GM19438 (cell line): ENCODE results near the gene YKT6.
"Not testable (repeated sequence)": the region's sequence is repeated elsewhere in the genome, so short reads cannot be mapped to it uniquely, and the experiment has no call there.

Experiments used
- ATAC-seq: cut with Tn5 transposase; IDR thresholded peaks from one replicate; pipeline ENCODE4 v1.9.1; 2021; ENCODE audit warnings: low read depth; ENCODE audit not compliant: unreplicated experiment

Gene YKT6

DNA sequence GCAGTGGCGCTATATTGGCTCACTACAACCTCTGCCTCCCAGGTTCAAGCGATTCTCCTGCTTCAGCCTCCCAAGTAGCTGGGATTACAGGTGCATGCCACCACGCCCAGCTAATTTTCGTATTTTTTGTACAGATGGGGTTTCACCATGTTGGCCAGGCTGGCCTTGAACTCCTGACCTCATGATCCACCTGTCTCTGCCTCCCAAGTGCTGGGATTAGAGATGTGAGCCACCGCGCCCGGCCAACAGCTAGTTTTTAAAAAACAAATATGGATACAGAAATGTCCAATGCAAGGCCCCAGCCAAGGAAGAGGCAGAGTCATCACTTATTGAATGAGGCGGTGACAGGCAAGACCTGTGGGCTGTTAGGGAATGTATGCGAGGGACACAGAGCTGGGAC lies 28.9 kb upstream of the YKT6 start:
- not testable (repeated sequence) for ATAC-seq

DNA sequence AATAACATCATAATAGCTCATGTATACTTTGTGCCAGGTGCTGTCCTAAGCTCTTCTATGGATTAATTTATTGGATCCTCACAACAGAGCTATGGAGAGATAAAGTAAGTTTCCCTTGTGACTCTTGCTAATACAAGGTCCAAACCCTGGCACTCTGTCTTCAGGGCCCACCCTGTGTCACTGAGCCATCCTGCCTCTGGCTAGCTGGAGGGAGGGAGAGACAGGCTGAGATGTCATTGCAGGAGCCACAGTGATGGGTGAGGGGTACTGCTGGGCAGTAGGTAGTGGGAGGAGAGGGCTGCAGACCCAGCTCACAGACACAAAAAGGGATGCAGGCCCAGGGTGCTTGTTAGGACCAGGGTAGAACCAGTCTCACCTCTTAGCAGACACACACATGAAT lies 28.4 kb upstream of the YKT6 start:
- ATAC-seq: no peak

DNA sequence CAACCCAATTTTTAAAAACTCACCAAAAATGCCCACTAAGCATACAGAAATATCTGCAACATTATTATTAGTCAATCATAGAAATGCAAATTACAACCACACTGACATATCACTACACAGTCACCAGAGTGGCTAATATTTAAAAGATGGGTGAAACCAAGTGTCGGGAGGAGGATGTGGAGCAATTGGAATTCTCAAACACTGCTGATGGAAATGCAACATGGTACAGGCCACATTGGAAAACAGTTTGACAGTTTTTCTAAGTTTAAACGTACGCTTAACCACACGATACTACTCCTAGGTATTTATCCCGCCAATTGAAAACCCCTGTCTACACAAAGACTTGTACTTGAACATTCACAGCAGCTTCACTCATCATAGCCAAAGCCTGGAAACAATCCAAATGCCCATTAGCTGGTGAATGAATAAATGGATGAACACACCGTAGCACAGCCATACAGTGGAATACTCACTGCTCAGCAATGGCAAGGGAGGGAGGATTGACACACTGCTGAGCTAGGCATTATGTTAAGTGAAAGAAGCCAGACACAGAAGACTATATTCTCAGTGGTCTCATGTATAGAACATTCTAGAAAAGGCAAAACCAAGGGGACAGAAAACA lies 27.9 kb upstream of the YKT6 start:
- ATAC-seq: no peak

DNA sequence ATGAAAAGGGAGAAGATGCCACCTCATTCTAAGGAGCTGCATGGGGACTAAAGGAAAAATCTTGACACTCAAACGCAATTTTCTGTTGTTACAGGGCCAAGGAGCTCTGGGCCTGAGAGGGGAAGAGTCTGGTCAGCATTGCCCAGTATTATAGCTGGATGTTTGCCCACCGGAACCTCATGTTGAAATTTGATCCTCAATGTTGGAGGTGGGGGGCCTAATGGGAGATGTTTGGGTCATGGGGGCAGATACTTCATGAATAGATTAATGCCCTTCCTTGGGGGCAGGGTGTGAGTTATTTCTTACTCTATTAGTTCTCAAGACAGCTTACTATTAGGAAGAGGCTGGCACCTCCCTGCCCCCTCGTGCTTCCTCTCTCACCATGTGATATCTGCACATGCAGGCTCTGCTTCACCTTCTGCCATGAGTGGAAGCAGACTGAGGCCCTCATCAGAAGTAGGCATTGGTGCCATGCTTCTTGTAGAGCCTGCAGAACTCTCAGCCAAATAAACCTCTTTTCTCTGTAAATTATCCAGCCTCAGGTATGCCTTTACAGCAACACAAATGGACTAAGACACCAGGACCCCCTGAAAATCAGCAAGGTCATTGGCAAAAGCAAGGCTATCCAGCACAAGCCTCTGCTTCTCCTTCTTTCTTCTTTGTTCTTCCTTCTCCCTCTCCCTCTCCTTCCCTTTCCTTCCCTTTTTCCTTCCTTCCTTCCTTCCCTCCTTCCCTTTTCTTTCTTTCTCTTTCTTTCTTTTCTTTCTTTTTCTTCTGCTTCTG lies 26.7 kb upstream of the YKT6 start:
- ATAC-seq: no peak

DNA sequence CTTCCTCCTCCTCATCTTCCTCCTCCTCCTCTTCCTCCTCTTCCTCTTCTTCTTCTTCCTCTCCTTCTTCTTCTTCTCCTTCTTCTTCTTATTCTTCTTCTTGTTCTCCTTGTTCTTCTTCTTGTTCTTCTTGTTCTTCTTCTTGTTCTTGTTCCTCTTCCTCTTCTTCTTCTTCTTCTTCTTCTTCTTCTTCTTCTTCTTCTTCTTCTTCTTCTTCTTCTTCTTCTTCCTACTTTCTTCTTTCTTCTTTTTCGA lies 26.2 kb upstream of the YKT6 start:
- not testable (repeated sequence) for ATAC-seq

DNA sequence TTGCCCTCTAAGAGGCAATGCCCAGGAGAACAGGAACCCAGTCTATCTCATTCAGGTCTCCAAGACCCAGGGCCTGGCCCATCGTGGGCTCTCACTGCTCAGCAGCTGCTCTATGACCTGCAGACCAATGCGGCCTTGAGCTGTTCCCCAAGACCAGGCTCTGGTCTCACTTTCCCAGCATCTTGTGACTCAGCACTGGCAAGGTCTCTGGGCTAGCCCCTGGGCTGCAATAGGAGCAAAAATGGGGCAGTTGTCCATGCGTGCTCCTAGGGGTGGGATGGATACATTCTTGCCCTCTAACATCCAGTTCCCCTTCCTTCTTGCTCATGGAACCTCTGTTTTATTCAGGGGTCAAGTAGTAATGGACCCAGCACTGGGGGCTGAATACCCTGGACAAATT lies 25.0 kb upstream of the YKT6 start:
- no peak for ATAC-seq

DNA sequence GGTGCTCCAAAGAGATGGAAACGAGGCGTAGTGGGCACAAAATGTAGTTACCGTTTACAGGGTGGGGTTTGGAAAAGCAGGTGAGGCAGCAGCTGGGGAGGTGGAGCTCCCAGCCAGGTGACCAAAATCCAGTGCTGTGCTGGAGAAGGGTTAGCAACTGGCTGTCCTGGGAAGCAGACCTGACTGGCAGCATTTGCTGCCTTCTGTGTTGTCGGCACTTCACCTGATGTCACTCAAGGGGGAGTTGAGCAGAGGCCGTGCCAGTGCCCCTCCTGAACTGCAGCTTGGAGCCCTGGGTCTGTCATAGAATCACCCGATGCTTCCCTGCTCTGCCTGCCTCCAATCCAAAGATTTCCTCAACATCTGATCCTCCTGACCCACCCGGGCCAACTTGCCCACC lies 24.3 kb upstream of the YKT6 start:
- ATAC-seq: no peak

DNA sequence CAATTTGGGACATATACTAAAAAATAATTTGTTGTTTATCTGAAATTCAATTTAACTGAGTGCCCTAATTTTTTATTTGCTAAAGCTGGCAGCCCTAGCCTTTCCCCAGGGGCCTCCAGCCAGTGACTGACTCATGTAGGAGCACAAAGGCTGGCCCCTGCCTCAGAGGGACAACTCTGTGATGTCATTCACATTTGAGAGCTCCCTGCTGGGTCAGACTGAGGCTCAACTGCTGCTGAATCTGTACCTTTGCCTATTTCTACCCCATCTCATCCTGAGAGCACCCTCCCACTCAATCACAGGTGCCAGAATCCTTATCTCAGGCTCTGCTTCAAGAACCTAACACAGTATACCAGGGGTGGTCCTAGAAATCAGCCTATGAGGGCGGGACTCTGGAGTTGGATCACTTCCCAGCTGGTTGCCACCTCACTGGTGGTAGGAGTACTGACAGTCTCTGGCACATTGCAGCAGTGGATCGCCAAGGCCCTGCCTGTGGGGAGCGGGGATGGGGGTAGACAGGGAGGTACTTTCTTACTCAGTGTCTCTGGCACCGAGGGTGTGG lies 23.1 kb upstream of the YKT6 start:
- no peak for ATAC-seq

DNA sequence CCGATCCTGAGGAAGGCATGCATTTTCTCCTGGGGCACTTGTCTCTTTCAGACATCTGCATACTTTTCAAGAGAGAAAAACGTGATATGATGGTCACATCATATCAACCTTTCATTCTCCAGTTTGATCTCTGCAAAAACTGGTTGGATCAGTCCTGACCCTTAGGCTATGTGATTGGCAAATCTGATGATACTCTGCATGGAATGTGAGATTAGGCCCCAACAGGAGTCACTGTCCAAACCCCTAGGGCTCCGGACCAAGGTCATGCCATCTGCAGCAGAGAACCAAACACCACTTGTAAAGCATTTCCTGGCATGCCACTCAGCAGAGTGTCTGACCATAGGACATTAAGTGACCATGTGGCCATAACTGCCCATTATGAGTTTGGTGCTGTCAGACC lies 20.1 kb upstream of the YKT6 start:
- ATAC-seq: no peak

DNA sequence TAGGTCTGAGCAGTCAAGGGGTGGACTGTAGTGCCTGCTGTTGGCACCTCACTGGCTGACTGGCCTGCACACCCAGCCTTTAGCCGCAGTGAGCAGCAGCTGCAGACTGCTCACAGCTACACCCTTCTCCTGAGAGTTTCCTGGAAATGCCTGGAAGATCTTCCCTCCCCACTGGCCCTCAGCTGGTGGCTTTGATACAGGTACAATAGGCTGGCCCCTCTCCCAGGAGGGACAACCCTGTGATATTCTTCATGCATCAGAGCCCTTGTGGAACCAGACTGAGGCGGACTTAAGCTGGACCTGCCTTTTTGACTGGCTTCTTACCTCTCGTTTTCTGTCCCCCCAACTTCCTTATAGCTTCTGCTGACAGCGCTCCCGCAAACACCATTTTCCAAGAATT lies 18.0 kb upstream of the YKT6 start:
- no peak for ATAC-seq

DNA sequence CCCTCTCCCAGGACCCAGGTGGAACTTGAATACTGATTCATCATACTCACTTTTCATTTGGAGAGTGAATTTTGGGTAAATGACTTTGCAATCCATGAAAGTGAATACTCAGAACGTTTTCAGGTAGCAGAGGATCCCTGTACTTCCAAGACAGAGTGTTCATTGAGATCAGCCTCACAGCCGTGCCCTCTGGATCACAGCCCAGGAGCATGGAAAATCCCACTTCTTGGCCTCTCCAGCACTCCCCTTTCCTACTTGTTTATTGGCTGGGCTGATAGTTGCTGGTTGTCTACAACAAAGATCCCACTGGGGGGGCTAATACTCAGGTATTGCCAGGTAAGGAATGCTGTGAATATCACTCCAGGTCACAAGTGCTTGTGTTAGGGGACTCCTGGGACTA lies 17.4 kb upstream of the YKT6 start:
- no peak for ATAC-seq

DNA sequence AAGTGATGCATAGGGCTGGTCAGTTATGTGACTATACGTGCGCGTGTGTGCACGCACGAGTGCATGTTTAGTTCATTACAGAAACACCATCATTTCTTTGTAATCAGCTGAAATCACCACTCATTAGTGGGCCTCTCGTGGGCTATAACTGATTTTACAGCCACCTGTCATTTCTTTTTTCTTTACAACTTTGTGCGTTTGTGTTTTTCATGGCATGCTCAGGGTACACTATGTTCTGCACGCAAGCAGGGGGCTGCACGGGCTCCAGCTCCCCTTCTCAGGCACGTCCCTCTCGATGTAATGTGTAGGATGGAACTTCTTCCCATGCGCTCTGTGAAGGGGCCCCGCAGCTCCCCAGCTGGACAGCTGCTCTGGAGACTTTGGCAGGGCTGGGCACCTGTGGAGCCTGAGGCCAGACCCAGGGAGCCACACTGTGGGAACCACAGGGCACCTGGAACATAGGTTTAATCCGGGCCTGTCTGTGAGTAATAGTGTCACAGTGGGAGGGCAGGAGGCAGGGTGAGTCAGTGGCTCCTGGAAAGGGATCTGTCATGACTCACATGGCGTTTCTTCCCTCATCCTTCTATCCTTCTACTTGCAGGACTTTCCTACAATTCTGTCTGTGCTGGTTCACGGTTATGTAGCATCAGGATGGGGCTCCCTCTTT lies 16.4 kb upstream of the YKT6 start:
- ATAC-seq: no peak

DNA sequence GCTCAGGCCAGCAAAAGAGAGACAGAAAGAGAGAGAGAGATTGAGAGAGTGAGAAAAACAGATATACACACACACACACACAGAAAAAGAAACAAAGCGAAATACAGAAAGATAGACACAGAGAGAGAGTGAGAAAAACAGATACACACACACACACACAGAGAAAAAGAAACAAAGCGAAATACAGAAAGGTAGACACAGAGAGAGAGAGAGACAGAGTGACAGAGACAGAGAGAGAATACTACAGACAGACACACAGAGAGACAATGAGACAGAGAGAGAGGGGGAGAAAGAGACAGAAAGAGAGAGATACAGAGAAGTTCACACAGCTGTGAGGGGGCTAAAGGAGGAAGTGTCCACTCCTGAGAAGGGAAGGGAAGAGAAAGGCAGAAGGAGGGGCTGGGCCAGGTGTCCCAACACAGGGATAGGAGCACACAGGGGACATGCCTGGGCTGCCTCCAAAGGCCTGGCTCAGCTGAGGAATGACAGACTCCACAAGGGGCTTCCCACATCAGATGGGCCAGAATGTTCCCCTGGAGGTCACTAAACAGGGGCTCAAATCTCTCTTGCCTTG lies 15.8 kb upstream of the YKT6 start:
- ATAC-seq: no peak

DNA sequence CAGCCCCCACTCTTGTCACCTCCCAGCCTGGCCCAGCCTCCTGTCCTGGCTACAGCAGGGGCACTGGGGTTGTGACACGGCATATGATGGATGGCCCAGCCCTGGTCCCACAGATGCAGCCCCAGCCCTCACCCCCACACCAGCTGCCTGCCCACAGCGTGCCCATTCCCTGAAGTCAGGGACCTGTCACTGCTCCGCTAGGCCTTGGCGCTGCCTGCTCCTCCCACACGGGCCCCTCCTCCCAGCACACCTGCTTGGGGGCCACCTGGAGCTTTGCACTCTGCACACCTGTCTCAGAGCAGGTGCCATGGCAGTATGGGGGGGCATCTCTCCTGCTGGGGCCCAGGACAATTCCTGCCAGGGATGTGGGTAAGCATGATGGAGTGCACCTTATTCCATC lies 15.0 kb upstream of the YKT6 start:
- no peak for ATAC-seq

DNA sequence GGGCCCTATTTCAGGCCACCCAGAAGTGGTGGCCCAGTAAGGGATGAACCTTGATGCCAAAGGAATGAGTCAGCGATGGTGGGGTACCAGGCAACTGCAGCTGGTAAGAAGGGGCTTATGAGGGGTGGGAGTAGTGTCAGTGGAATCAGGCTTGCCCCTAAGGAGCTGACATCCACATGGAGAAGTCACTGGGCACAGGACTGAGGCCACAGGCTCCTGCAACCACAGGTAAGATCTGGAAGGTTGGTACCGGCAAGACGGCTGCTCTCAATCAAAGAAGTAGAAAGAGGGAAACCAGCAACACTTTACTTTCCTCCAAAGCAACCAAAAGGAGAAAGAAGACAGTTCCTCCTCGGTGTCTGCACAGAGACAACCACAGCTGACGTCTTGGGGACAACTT lies 14.0 kb upstream of the YKT6 start:
- no peak for ATAC-seq

DNA sequence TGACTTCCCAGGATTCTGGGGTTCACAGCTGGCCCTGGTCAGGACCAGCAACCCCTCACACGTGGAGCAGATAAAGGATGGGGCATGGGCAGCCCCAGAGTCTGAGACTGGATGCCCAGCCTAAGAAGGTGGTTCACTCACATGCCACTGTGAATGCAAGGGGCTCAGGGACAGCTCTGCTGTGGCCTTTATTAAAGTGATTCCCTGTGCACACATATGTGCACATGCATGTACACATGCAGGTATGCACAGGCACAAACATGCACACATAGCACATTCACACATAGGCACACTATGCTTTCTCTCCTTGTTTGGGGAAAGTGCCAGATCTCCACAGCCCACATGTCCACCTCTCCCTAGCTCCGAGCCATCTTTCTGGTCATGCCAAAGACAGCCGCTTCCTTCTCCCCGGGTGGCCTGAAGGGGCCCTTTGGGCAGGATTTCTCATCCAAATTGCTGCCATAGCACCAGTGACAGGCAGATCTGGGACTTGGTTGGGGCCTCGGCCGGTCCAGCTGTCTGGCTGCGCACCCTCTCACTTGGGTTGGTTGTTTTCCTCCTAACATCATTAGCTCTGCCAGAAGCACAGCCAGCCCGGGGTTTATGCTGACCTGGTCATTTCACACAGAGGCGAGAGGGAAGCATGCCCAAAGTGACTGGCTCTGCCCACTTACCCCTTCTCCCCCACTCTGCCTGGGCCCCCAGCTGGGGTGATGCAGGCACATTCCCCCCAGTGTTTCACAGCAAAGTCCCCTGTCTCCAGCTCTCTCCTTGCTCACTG lies 13.0 kb upstream of the YKT6 start:
- ATAC-seq: no peak

DNA sequence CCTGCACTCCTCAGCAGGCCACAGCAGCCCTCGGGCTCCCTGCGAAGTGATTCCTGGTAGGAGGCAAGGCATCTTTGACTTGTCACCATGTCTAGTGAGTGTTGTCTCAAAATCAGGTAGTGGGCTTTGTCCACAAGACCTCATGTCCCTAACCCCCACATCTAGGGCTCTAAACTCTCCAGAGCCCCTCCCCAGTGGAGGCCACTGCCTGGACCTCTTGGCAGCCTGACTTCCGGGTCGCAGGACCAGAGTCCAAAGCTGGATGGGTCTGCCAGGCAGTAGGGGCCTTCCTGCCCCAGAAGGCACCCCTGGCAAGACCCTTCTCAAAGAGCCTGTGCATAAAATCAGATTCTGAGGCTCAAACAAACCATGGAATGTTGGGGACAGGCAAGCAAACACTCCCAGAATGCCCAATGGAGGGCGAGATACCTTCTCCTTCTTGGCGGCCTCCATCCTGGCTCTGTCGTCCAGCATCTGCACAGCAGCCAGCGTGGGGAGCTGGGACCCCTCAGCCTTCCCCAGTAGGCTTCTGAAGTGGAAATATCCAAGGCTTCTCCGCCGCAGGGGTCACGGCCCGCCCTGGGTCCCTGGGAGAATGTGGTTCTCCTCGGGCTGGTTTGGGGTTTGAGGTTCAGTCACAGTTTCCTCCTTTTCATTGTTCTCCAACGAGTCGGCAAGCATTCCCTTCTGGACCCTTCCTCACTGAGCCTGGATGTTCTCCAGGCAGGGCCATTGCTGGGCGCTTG lies 12.1 kb upstream of the YKT6 start:
- ATAC-seq: no peak

DNA sequence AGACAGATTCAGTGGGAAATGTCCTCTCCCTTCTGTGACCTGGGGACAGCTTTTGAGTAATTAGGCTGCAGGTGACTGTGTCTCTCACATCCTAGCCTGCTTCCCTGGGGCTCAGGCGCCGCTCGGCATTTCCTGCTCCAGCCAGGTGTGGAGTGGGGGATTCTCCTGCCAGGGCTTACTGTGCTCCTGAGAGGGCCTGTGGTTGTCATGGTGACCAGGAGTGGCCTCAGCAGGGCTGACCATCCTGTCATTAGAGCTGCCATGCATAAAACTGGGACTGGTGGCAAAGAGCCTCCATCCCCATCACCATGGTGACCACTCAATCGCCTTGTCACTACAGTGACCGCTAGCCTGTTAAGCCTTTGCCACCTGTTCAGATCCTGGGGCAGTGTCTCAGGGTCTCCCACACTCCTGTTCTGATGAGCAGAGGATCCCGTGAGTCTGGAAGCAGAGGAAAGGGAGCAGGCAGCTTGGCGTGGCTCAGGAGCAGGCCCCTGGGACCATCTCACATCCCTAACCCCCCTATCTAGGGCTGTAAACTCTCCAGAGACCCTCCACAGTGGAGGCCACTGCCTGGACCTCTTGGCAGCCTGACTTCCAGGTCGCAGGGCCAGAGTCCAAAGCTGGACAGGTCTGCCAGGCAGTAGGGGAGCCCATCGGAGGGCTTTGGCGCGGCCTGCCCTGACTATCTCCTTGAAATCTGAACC lies 11.3 kb upstream of the YKT6 start, which contains the start of gene GCK:
Gene GCK, minus strand, starts transcription at position 154 of the 707 bp plus-strand sequence. CDS start 486 bp downstream, outside the sequence.
- ATAC-seq: no peak
